Osteoblast (primary cell): Measurements from ENCODE around the gene STUM. TPM values are rescaled to one million over a fixed set of nuclear protein-coding genes. Genes with fewer than 3 reads are reported as not detected.

Experiments
- DNase-seq: peaks from one replicate; pipeline ENCODE4 v3.0.0; 2011; ENCODE audit warnings: low spot score, mixed read lengths; ENCODE audit not compliant: insufficient read length; ENCODE audit errors: missing footprints
- H2AFZ ChIP-seq: 2 replicates; pipeline ENCODE4 v1.6.0; 2011; ENCODE audit warnings: mild to moderate bottlenecking, low read length
- H3K27ac ChIP-seq: 2 replicates; pipeline ENCODE4 v1.5.1; 2011; ENCODE audit warnings: mild to moderate bottlenecking, low read depth, low read length, moderate library complexity
- H3K27me3 ChIP-seq: 2 replicates; pipeline ENCODE4 v1.6.0; 2012; ENCODE audit warnings: mild to moderate bottlenecking, control low read depth, inconsistent platforms, low read length, moderate library complexity; ENCODE audit not compliant: insufficient read depth
- H3K36me3 ChIP-seq: 2 replicates; pipeline ENCODE4 v1.5.1; 2011; ENCODE audit warnings: mild to moderate bottlenecking, low read length, control low read depth, moderate library complexity; ENCODE audit not compliant: insufficient read depth
- H3K4me1 ChIP-seq: 2 replicates; pipeline ENCODE4 v1.5.1; 2011; ENCODE audit warnings: mild to moderate bottlenecking, low read length, control low read depth, moderate library complexity; ENCODE audit not compliant: insufficient read depth
- H3K4me2 ChIP-seq: 2 replicates; pipeline ENCODE4 v1.6.0; 2011; ENCODE audit warnings: mild to moderate bottlenecking, low read length; ENCODE audit not compliant: insufficient read depth
- H3K4me3 ChIP-seq: fragments of 200-600 bp; sonication (generic); 3 replicates; pipeline ENCODE4 v1.5.1; 2012; ENCODE audit warnings: mild to moderate bottlenecking, low read length, inconsistent platforms; ENCODE audit not compliant: insufficient read depth
- H3K79me2 ChIP-seq: 2 replicates; pipeline ENCODE4 v1.6.0; 2012; ENCODE audit warnings: mild to moderate bottlenecking, low read length, control low read depth, inconsistent platforms; ENCODE audit not compliant: insufficient read depth
- H3K9me3 ChIP-seq: 2 replicates; pipeline ENCODE4 v1.5.1; 2011; ENCODE audit warnings: low read depth, low read length, control low read depth
- H4K20me1 ChIP-seq: 2 replicates; pipeline ENCODE4 v1.6.0; 2012; ENCODE audit warnings: mild to moderate bottlenecking, low read length, control low read depth; ENCODE audit not compliant: insufficient read depth
- CTCF ChIP-seq: IDR thresholded peaks from 2 replicates; pipeline ENCODE4 v1.5.1; 2011; ENCODE audit warnings: mild to moderate bottlenecking, low read depth, low read length, moderate library complexity; ENCODE audit errors: extremely low read depth
- total RNA-seq: library from RNA; depleted of rRNA; stranded (reverse); fragments of >200 nt; gene quantifications from 2 replicates; pipeline ENCODE4 v1.2.3, GENCODE V29; 2012

Gene STUM
- total RNA-seq, 1 donor, result under 0.01 TPM

DNA sequence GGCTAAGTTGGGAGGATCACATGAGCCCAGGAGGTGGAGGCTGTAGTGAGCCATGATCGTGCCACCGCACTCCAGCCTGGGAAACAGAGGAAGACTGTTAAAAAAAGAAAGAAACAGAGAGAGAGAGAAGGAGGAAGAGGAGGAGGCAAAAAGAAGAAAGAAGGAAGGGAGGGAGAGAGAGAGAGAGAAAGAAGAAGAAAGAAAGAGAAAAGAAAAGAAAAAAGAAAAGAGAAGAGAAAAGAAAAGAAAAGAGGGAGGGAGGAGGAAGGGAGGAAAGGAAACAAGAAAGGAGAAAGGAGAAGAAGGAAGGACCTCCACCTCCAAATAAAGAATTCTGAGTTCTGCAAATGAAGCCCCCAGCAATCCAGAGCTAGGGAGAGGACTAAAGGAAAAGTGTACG, 82.0 kb downstream of the STUM start:
- Histone ChIP-seq H3K27me3 (peaks cover 10% of the 10 kb centered on the region), H3K9me3 (no peaks in the 10 kb centered on the region), H3K4me1 (peaks cover 2% of the 10 kb centered on the region), H3K36me3 (no peaks in the 10 kb centered on the region), H3K4me2 (no peak overlapping the region), H2AFZ (no peak overlapping the region), H3K27ac (no peak overlapping the region), H4K20me1 (no peaks in the 10 kb centered on the region), H3K79me2 (no peaks in the 10 kb centered on the region), H3K4me3 (no peak overlapping the region)
- TF ChIP-seq CTCF, result no peak
- DNase-seq, result no peak

GRCh38 chr1:226631229-226632000, 82.9 kb downstream of the STUM start:
- Histone ChIP-seq H2AFZ (no peak overlapping the region), H3K79me2 (no peaks in the 10 kb centered on the region), H3K9me3 (no peaks in the 10 kb centered on the region), H4K20me1 (no peaks in the 10 kb centered on the region), H3K4me1 (peaks cover under 1% of the 10 kb centered on the region), H3K4me3 (no peak overlapping the region), H3K4me2 (no peak overlapping the region), H3K27ac (no peak overlapping the region), H3K36me3 (no peaks in the 10 kb centered on the region), H3K27me3 (peaks cover 10% of the 10 kb centered on the region)
- no peak for DNase-seq
- no peak for TF ChIP-seq CTCF

- Histone ChIP-seq H3K9me3 (no peaks in the 10 kb centered on the region), H3K27me3 (peaks cover 10% of the 10 kb centered on the region), H2AFZ (no peak overlapping the region), H4K20me1 (no peaks in the 10 kb centered on the region), H3K4me2 (no peak overlapping the region), H3K36me3 (no peaks in the 10 kb centered on the region), H3K4me1 (no peaks in the 10 kb centered on the region), H3K79me2 (no peaks in the 10 kb centered on the region), H3K27ac (no peak overlapping the region), H3K4me3 (no peak overlapping the region)
- TF ChIP-seq CTCF, result no peak
- DNase-seq, result no peak
These were observed 83.8 kb downstream of the STUM start for GRCh38 chr1:226632169-226632879.

DNA sequence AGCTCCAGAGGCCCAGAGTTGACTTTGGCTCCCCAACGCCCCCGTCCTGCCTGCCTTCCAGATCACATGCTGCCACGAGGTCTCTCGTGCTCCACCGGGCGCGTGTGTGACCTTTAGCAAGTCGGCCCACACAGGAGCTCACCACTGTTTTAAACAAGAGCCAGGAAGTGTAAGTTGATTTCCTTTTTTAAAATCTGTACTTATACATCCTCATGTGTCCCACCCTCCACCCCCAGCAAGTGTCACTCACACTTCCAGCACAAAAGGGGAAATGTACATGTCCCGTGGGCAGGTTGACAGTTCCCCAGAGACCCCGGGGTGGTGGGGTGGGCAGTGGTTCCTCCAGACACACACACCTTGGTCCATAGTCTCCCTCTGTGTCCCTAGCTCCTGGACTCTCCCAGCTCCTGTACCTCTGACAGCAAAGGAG, 84.4 kb downstream of the STUM start:
- Histone ChIP-seq H3K36me3 (no peaks in the 10 kb centered on the region), H3K9me3 (no peaks in the 10 kb centered on the region), H2AFZ (no peak overlapping the region), H3K4me1 (no peaks in the 10 kb centered on the region), H3K4me2 (no peak overlapping the region), H3K27me3 (peaks cover 10% of the 10 kb centered on the region), H3K79me2 (no peaks in the 10 kb centered on the region), H3K4me3 (no peak overlapping the region), H4K20me1 (no peaks in the 10 kb centered on the region), H3K27ac (no peak overlapping the region)
- no peak for DNase-seq
- TF ChIP-seq CTCF, result no peak
